ENCODE results near the gene JUND.
"Not testable (repeated sequence)": the region's sequence is repeated elsewhere in the genome, so short reads cannot be mapped to it uniquely, and the experiment has no call there.

Gene JUND

DNA sequence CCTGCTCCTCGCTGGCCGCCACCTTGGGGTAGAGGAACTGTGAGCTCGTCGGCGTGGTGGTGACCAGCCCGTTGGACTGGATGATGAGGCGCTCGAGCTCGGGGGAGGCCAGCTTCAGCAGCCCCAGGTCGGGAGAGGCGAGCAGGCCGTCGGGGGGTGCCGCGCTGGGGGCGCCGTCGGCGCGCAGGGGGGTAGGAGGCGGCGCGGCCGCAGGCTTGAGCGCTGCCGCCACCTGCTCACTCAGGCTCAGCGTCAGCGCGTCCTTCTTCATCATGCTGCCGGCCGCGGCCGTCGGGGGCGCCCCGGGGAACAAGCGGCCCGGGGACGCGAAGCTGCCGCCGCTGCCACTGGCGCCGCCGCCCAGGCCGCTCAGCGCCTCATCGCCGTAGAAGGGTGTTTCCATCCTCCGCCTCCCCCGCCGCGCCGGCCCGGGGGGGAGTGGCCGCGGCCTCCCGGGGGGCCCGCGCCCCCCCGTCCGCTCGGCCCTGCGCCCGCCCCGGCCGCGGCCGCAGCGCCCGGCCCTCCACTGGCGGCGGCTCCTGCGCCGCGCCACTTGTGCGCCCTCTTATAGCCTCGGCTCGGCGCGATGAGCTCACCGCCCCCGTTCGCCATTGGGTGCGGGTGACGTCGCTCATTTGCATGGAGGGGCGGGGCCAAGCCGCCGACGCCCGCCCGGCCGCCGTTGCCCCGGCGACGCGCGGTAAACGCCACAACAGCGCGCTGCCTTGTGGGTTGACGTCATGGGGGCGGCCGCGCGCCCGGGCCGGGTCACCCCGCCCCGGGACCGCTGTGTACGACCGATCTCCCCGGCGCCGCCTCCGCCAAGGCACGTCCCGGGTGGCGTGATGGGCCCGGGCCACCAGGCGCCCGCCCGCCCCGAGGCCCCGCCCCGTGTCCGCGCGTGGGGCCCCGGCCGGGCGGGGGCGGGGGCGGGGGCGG, at the start of gene JUND:
TSS of gene JUND (minus strand) at position 541 of the 939 bp plus-strand sequence. CDS start at position 403, 138 bp downstream.
- DNase-seq (ENCODE audit: low spot score), result peak; percentile 91

DNA sequence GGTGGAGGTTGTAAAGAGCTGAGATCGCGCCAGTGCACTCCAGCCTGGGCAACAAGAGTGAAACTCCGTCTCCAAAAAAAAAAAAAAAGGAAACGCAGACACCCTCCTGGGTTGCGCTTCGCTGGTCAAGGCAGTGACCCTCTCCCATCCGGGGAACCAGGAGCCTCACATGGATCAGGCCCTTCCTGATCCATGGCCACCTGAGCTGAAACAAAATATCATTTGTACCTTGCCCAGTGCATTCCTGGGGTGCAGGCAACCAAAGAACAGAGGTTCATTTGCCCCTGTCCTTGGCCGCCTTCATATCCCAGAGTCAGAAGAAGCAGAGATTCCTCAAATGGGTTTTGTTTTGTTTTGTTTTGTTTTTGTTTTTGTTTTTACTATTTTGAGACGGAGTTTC, 49.4 kb upstream of the JUND start:
- DNase-seq (ENCODE audit: low spot score), result no peak

DNA sequence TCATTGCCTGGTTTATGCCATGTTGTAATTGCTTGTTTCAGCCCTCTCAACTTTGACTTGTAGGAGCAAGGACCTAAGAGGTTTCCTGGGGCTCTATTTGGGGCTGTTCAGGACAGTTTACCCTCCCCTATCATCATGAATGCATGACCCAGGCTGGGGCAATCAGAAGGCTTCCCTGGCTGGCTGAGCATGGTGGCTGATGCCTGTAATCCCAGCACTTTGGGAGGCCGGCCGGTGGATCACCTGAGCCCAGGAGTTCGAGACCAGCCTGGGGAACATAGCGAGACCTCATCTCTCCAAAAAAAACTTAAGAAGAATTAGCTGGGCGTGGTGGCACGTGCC, 47.6 kb upstream of the JUND start:
- no peak for DNase-seq (ENCODE audit: low spot score)

DNA sequence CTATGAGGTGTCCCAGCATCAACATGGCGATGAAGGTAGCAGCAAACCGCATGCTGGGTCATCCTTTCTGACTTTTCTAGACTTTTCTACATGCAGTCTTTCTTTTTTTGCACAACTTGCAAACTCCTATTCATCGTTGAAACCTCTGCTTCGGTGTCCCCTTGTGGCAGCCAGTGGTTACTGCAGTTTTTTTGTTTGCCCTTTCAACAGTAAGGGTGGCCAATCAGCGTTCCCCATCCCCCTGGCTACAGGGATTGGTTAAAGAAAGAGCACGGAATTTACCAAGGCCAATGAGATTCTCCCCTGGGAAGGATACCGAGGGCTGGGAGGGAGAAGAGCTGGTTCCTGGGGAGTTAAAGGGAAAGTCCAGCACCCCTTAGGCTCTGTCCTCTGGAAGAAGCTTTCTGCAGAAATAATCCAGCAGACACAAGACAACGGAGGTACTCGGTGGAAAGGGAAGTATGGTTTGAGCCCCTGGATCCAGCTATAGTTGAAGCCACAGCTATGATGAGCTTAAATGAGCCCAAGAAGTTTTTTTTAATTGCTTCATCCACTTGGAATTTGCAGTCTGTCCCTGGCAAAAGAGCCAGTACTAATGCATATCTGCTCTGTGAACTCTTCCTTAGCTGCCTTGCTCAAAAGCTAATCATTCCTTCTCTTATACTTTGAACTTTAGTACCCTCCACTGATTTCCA, 47.1 kb upstream of the JUND start:
- peak; percentile 96 for DNase-seq (ENCODE audit: low spot score)

DNA sequence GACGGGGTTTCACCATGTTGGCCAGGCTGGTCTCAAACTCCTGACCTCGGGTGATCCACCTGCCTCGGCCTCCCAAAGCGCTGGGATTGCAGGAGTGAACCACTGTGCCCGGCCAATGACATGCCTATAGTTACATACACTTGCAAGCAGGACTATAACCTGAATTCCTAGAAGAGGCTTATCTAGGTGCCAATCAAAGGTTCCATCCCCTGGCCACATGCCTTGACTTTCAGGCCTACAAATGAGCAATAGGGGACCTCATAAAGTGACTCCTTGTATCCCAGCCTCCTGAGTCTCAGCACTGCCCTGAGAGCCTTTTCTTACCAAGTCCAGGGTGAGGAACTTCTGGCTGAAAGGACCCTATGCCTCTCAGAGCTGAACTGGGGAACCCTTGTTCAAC, 45.4 kb upstream of the JUND start:
- no peak for DNase-seq (ENCODE audit: low spot score)

DNA sequence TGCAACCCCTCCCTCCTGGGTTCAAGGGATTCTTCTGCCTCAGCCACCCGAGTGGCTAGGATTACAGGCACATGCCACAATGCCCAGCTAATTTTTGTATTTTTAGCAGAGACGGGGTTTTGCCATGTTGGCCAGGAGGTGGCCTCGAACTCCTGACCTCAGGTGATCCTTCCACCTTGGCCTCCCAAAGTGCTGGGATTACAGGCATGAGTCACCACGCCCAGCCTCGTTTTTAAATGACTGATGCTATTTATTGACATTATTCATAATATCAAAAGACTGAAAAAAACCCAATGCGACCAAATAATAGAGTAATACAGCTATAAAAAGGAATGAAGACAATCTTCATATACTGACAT, 42.9 kb upstream of the JUND start:
- not testable (repeated sequence) for DNase-seq (ENCODE audit: low spot score)

DNA sequence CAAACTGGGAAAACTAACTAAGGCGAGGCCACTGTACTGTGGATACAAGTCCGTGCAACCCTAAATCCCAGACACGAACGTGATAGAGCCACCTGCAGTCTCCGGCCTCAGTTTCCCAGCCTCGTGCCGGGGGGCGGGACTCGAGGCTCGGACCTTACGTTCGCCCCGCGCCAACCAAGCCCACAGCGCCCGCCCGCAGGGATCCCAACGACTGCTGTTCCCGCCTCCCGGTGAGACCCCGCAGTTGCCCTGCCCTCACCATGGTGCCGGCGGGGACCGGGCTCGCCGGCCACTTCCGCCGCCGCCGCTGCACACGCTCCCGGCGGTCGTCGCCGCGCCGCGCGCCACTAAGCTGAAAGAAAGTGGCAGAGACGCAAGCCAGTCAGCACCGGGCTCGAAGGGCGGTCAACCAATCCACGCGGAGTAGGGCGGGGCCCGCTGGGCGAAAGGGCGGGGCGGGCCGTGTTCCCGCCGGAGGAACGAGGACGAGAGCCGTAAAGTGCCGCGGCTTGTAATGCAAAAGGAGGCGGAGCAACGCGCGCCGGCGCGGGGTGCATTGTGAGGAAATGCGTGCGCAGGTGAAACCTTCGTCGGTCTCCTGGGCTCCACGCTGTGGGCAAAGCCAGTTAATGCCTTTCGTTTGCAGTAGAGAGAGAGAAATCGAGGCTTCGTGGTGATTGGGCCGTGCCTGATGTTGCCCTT, 41.5 kb upstream of the JUND start, which contains the start of gene LSM4:
TSS of gene LSM4 (minus strand) at position 318 of the 702 bp plus-strand sequence. CDS start at position 262, 56 bp downstream.
- DNase-seq (ENCODE audit: low spot score), result peak; percentile 99

DNA sequence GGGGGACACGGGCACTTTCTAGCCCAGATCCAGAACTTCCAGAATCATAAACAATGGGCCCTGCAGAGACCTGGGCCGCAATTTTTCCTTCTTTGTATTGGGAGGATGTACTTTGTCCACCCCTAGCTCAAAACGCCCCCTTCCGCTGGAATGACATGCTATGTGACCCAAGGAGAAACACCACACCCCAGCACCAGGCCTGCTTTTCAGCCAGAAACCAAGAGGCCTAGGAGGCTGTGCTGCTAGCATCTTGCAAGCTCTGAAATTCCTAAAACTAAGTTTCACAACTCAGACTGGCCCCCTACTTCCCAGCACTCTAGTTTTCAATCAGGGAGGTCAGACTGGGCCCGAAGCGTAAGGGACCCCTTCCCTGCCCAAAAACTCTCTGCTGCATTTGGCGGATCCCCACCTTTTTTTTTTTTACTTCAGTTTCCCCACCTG, 40.9 kb upstream of the JUND start:
- DNase-seq (ENCODE audit: low spot score), result peak; percentile 64

DNA sequence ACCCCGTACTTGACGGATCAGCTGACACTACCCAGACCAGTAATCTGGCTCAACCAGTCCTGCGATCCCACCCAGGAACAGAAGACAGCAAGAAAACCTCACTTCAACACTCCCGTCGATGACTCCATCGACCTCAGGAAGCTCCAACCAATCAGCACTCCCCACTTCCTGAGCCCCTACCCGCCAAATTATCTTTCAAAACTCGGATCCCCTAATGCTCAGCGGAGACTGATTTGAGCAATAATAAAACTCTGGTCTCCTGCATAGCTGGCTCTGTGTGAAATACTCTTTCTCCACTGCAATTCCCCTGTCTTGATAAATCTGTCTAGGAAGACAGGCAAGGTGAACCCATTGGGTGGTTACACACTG, 40.3 kb upstream of the JUND start:
- DNase-seq (ENCODE audit: low spot score), result no peak

DNA sequence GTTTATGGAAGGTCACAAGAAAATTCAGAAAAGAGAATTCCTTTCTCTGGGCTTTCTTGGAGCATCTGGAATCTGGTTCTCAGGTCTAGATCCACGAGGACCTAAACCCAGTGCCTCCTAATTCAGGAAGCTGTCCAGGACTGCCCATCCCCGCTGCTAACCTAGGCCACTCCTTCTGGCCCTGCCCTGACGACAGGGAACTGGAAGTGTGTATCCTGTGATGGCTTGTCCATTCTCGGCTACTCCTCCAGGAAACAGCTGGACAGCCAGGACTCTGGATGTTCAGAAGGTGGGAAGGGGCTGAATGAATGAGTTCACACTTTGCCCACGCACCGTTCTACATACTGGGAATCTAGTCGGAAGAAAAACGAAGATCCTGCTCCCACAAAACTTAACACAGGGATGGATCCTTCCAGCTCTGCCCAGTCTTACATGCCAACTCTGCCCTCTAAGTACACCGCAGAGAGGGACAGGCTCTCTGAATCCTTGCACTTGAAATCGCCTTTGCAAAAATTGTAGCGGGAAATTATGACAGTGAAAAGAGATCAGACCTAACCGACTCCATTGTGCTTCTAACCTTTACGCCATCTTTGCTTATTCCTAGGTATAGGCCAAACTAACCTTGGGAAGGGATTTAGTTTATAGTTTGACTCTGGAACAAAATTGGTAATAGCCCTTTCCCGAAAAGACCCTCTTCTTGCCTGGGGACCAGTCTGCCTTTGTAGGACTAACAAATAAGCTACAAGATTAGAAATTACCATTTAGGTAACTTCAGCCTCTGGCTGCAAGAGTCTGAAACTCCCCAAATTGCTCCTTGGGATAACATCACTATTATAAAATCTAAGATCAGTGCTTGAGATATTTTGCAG, 39.7 kb upstream of the JUND start:
- DNase-seq (ENCODE audit: low spot score), result no peak

DNA sequence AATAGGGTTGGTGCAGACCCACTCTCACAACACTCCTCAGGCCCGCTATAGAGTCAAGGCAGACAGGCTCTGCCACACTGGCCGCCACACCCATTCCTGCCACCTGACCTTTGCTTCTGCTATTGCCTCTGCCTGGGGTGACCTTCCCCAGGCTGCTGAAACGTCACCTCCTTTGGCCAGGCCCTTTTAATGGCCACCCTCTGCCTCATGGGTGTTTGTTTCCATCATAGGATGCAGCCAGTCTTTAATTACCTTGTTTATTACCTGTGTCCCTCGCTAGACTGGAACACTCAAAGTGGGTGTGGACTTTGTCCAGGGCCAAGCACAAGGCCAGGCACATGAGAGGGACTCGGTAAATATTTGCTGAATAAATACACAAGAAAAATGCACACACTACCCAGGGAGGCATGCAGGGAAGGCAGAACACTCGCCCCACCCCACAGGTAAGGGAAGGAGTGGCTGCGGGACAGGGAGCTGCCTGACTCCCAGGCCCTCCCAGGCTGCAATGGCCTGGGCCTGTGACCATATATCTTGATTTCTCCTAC, 38.2 kb upstream of the JUND start:
- DNase-seq (ENCODE audit: low spot score), result no peak

DNA sequence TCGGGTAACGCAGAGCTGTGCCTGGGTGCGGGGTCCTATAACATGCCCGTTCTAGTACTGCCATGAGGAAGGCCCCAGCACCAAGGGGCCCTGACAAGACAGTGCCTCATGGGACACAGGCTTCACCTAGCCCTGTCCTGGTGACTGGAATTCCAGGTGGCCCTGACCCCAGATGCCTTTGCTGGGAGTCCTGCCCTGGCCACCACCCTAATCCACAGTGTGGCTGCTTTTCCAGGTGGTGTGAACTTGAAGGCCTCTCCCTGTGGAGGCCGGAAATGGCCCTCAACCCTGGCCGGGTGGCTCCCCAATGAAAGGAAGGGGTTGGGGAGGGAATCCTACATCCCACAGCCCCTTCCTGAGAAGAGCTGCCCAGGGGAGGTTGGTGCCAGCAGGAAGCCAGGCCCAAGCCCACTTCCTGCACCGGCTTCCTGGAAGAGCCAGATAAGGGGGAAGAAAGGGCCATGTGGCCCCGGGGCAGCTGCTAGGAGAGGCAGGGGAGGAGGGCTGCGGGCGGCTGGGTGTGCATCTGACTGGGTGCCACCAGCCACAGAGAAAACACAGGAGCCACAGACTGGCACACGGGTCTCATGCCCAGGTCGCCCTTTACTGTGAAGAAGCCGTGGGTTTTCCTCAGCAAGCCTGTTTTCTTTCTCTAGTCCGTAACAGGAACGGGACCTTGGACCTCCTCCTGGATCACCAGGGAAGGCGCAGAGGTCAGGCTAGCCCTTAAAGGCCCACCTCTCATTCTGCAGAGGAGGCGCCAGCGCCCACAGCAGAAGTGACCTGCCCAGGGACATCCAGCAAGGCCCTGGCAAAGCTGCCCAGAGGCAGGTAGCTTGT, 36.8 kb upstream of the JUND start:
- DNase-seq (ENCODE audit: low spot score), result no peak

DNA sequence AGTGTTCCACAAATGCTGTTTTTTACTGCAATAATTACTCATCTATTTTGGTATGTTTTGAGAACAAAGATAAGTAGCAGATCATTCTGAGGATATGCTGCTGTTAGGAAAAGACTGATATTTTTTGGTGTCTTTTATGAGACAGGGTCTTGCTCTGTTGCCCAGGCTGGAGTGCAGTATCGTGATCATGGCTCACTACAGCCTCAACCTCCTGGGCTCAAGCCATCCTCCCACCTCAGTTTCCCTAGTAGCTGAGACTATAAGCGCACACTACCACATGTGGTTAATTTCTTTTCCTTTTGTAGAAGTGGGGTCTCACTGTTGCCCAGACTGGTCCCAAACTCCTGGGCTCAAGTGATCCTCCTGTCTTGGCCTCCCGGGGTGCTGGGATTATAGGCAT, 32.0 kb upstream of the JUND start:
- DNase-seq (ENCODE audit: low spot score), result no peak

DNA sequence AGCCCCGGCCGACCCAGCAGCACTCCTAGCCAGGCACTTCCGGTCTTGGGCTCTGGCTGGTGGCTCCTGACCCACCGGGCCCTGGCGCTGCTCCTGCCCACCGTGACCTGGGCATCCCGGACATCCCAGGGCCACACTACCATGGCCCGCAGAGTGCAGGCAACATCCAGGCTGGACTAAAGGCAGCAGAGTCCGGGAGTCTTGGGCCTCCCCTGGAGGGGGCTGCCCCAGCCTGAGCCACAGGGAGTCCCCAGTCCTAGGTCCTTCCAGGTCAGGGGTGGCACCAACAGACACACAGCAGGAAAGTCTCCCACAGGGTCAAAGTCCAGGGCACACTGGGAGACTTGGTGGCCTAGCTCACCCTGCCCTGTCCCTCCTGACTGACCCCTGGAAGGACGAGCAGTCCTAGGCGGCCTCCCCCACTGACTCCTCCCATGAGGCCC, 30.7 kb upstream of the JUND start:
- no peak for DNase-seq (ENCODE audit: low spot score)

DNA sequence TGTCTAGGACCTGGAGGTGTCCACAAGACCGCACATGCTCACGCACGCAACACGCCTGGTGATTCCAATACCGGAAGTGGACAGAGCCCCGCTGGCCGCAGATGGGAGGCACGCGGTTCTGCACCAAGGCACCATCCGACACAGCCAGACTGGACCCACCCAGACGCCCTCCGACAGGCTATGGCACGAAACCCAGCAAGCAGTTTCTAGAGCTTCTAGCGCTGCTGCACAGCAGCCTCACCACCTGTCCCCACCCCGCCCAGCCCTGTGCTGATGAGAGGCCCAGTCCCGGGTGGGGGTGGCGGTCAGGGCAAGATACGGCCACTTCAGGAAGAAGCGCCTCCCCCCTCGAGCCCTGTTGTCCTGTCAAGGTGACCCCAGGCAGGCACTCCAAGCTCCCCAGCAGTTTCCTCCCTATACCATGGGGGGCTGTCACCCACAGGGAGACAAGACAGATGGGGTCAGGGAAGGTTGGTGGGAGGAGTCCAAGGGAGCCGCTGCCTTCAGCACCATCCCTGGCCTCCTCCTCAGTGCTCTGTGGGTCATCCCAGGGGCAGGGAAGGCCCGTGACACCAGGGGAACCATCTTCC, 30.2 kb upstream of the JUND start:
- DNase-seq (ENCODE audit: low spot score), result no peak

DNA sequence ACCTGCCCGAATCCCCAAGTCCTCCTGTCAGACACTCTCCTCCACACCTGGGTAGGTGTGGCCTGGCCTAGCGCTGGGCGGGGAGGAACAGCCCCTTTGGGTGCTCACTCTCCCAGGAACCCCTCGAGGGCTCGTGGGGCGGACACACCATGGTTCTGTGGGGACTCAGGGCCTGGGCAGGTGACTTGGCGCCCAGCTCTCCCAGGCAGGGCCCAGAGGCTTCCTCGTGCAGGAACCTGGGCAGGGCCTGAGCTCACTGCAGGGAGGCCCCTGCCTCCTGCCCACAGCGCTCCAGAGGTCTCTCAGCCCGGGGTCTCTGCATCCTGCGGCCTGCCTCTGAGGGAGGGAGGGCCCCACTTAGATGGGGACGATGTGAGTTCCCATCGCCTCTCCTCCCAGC, 29.5 kb upstream of the JUND start:
- no peak for DNase-seq (ENCODE audit: low spot score)

DNA sequence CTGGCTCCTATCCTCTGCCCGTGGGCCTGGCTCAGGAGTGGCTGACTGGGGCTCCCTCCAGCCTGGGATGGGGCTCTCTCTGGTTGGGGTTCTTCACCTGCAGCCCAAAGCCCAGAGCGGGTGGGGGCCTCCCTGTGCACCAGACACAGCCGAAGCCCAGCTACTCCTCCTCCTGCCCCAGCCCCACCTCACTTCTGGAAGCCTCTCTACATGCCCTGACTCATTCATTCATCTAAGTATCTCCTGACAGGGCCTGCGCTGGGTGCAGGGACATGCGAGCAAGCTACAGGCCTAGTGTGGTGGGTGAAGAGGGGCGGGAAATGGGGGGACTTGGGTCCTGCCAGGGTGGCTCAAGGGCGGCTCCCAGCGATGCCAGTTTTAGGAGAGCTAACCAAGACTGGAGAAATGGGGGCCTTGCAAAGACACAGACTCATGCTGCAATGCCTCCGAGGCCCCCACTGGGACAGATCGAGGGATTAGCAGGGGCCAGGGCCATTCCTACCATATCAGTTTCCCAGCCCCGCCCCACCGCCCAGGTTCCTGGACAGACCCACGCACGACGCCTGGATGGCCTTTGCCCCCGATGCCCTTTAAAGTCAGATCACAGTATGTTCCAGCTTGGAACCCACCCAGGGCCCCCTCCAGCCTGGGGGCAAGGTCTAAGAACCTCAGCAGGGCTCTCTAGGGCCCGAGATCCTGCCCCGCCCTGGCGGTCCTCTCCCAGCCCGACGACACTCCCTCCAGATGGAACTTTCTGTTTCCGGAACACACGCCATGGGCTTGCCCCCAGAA, 28.9 kb upstream of the JUND start:
- DNase-seq (ENCODE audit: low spot score), result no peak

DNA sequence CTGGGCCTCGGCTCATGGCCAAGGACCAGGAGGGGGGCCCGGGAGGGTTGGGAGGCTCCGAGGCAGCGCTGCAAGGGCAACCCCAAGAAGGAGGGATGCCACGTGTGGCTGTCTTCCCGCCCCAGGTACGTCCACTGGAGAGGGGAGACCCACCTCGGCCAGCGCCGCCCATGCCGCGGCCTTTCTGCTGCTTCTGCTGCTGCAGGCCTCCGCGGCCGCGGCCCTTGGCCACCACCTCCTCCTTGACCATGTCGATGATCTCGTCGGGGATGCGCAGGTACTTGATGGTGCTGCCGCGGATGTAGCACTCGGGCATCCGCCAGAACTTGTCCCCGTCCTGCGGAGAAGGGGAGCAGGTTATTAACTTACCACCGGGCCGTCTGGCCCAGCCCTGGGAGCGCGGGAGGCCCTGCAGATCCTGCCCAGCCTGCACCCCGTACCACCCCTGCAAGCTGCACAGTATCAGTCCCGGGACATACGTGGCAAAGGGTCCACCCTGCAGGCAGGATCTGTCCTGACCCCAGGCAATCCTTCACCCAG, 28.2 kb upstream of the JUND start:
- no peak for DNase-seq (ENCODE audit: low spot score)

DNA sequence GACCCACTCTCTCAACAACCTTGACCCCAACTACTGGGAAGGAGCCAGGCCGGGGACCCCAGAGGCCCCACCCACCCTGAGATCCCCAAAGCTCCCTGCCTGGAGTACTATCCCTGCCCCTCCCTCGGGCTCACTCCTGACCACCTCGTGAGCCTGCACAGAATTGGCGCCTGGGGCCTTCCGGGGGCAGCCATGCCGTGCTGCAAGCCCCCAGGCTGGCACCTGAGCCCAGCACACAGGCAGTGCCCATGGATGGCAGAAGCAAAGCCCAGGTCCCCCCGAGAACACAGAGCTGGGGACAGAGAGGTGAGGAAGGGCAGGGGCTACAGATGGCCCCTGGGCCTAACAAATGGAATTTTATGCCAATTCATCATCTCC, 27.5 kb upstream of the JUND start:
- no peak for DNase-seq (ENCODE audit: low spot score)

All from iPS-NIHi11 (cell line).